HEK293T (cell line): Measurements from ENCODE around the gene EIF4G3.

ENCODE experiments used
- CTCF ChIA-PET: fragments of 350-600 bp; formaldehyde crosslinking; extraction: SDS; loops from one replicate; lab custom pipeline; 2021; ENCODE audit warnings: antibody characterized with exemption, inconsistent platforms; lab: Yijun Ruan, JAX
- POLR2A ChIA-PET: fragments of 350-600 bp; formaldehyde crosslinking; extraction: SDS; loops from one replicate; lab custom pipeline; 2020; ENCODE audit warnings: antibody characterized with exemption, inconsistent platforms; lab: Yijun Ruan, JAX
- DNase-seq: peaks from one replicate; pipeline ENCODE4 v3.0.0; 2012; ENCODE audit warnings: mixed read lengths; ENCODE audit errors: extremely low spot score
- ARNT ChIP-seq: fragments of 450-650 bp; IDR thresholded peaks from 2 replicates; pipeline ENCODE4 v1.6.1; 2017; ENCODE audit warnings: mild to moderate bottlenecking
- BHLHE40 ChIP-seq: fragments of 450-650 bp; IDR thresholded peaks from 2 replicates; pipeline ENCODE4 v1.6.1; 2016; ENCODE audit warnings: mild to moderate bottlenecking, moderate library complexity, borderline replicate concordance
- CTBP1 ChIP-seq: fragments of 450-650 bp; IDR thresholded peaks from 2 replicates; pipeline ENCODE4 v1.6.1; 2016; ENCODE audit warnings: borderline replicate concordance
- ELF4 ChIP-seq: fragments of 450-650 bp; IDR thresholded peaks from 2 replicates; pipeline ENCODE4 v1.6.1; 2017; ENCODE audit warnings: antibody characterized with exemption
- FOXA1 ChIP-seq: fragments of 450-650 bp; IDR thresholded peaks from 2 replicates; pipeline ENCODE4 v1.6.1; 2016; ENCODE audit warnings: mild to moderate bottlenecking
- FOXK2 ChIP-seq: fragments of 450-650 bp; IDR thresholded peaks from 2 replicates; pipeline ENCODE4 v1.6.1; 2016; ENCODE audit warnings: mild to moderate bottlenecking
- FOXM1 ChIP-seq: fragments of 450-650 bp; IDR thresholded peaks from 2 replicates; pipeline ENCODE4 v1.6.1; 2017; ENCODE audit warnings: mild to moderate bottlenecking, borderline replicate concordance
- HDGF ChIP-seq: fragments of 450-650 bp; IDR thresholded peaks from 2 replicates; pipeline ENCODE4 v1.6.1; 2017; ENCODE audit warnings: antibody characterized with exemption, borderline replicate concordance
- L3MBTL2 ChIP-seq: fragments of 450-650 bp; conservative IDR thresholded peaks from 2 replicates; pipeline ENCODE4 v1.6.1; 2016; ENCODE audit warnings: mild to moderate bottlenecking
- LEF1 ChIP-seq: fragments of 450-650 bp; IDR thresholded peaks from 2 replicates; pipeline ENCODE4 v1.6.1; 2017; ENCODE audit warnings: mild to moderate bottlenecking, borderline replicate concordance
- NFRKB ChIP-seq: fragments of 450-650 bp; IDR thresholded peaks from 2 replicates; pipeline ENCODE4 v1.6.1; 2016; ENCODE audit warnings: mild to moderate bottlenecking, moderate library complexity
- PKNOX1 ChIP-seq: fragments of 450-650 bp; IDR thresholded peaks from 2 replicates; pipeline ENCODE4 v1.6.1; 2016
- SP1 ChIP-seq: fragments of 450-650 bp; IDR thresholded peaks from 2 replicates; pipeline ENCODE4 v1.6.1; 2017
- SUZ12 ChIP-seq: fragments of 450-650 bp; IDR thresholded peaks from 2 replicates; pipeline ENCODE4 v1.6.1; 2016; ENCODE audit warnings: mild to moderate bottlenecking
- TARDBP ChIP-seq: fragments of 450-650 bp; IDR thresholded peaks from 2 replicates; pipeline ENCODE4 v1.6.1; 2016
- ZNF384 ChIP-seq: fragments of 450-650 bp; IDR thresholded peaks from 2 replicates; pipeline ENCODE4 v1.6.1; 2016

The EIF4G3 gene

GRCh38 chr1:20982316-20982715 lies 194.4 kb downstream of the EIF4G3 start:
- no peak for DNase-seq
- POLR2A ChIA-PET = no interaction called here
- TF ChIP-seq ZNF384 (no peak), SUZ12 (no peak), CTBP1 (no peak), ELF4 (no peak), ARNT (no peak), PKNOX1 (no peak), NFRKB (no peak), LEF1 (no peak), TARDBP (no peak), L3MBTL2 (no peak)
- CTCF ChIA-PET = interaction anchor here (0.5 to 2.2 kb wide), 2 partner anchors 199 to 213 kb away, joined by 4 to 10 read pairs; no protein-coding TSS in a partner anchor

GRCh38 chr1:20981915-20982314 lies 194.8 kb downstream of the EIF4G3 start:
- TF ChIP-seq SP1 (no peak), FOXK2 (no peak), HDGF (no peak), SUZ12 (no peak), PKNOX1 (no peak), NFRKB (no peak), BHLHE40 (no peak), CTBP1 (no peak), TARDBP (no peak), ARNT (no peak), FOXA1 (no peak), L3MBTL2 (no peak), FOXM1 (no peak), LEF1 (no peak), ELF4 (no peak), ZNF384 (no peak)
- DNase-seq = no peak
- ChIA-PET CTCF (interaction anchor here (2.2 kb wide), 1 partner anchor 213 kb away, joined by 10 read pairs; no protein-coding TSS in a partner anchor), POLR2A (no interaction called here)

- DNase-seq = no peak
- CTCF ChIA-PET = interaction anchor here (0.6 kb wide), 2 partner anchors 53 to 215 kb away, joined by 3 to 7 read pairs; no protein-coding TSS in a partner anchor
Measured at GRCh38 chr1:20980051-20980450, 196.6 kb downstream of the EIF4G3 start.

GRCh38 chr1:20978413-20978812 lies 198.3 kb downstream of the EIF4G3 start:
- TF ChIP-seq ZNF384 (peak; percentile 31; the same call in 1 of the 2 replicates), ARNT (no peak), PKNOX1 (no peak)
- ChIA-PET CTCF (no interaction called here), POLR2A (no interaction called here)
- DNase-seq = no peak

More at GRCh38 chr1:20980051-20980450, 196.6 kb downstream of the EIF4G3 start:
- POLR2A ChIA-PET = no interaction called here
- TF ChIP-seq CTBP1 (no peak), PKNOX1 (no peak), HDGF (no peak), BHLHE40 (no peak), FOXM1 (no peak), LEF1 (no peak), ARNT (no peak), TARDBP (no peak), SP1 (no peak), FOXK2 (no peak), ZNF384 (no peak), ELF4 (no peak), L3MBTL2 (no peak), SUZ12 (no peak), NFRKB (no peak), FOXA1 (no peak)

GRCh38 chr1:20975668-20976067 lies 201.0 kb downstream of the EIF4G3 start:
- DNase-seq = no peak
- TF ChIP-seq HDGF (no peak), FOXA1 (no peak), BHLHE40 (no peak), ELF4 (no peak), SUZ12 (no peak)
- ChIA-PET CTCF (no interaction called here), POLR2A (no interaction called here)

- ChIA-PET POLR2A (no interaction called here), CTCF (no interaction called here)
- DNase-seq = no peak
Measured at GRCh38 chr1:20974951-20975350, 201.7 kb downstream of the EIF4G3 start.

More at GRCh38 chr1:20974951-20975350, 201.7 kb downstream of the EIF4G3 start:
- no peak for TF ChIP-seq ARNT
- no peak for TF ChIP-seq BHLHE40
- TF ChIP-seq CTBP1 = no peak
- no peak for TF ChIP-seq FOXA1
- no peak for TF ChIP-seq SUZ12
- TF ChIP-seq LEF1 = no peak
- TF ChIP-seq SP1 = no peak
- no peak for TF ChIP-seq PKNOX1
- TF ChIP-seq HDGF = no peak
- no peak for TF ChIP-seq ELF4
- no peak for TF ChIP-seq NFRKB
- no peak for TF ChIP-seq ZNF384
- TF ChIP-seq TARDBP = no peak
- TF ChIP-seq FOXK2 = no peak
- TF ChIP-seq FOXM1 = no peak
- TF ChIP-seq L3MBTL2 = no peak
